GM12872 (cell line): ENCODE results near the gene TMEM232.

ENCODE experiments used
- CTCF ChIP-seq: IDR thresholded peaks from 3 replicates; pipeline ENCODE4 v1.5.1; 2011; ENCODE audit warnings: low read depth, mild to moderate bottlenecking, low read length, moderate library complexity; ENCODE audit not compliant: insufficient read depth

The TMEM232 gene

GRCh38 chr5:110726249-110727024 is at the start of gene TMEM232:
TMEM232 (minus strand) TSS chr5:110726671; CDS start chr5:110667352, 59,319 bp downstream.
- no peak for TF ChIP-seq CTCF

GRCh38 chr5:110770286-110770685 is 43.8 kb upstream of the TMEM232 start:
- no peak for TF ChIP-seq CTCF

- no peak for TF ChIP-seq CTCF
These were observed 42.7 kb upstream of the TMEM232 start for GRCh38 chr5:110769000-110769681.

- TF ChIP-seq CTCF: no peak
These were observed 41.8 kb upstream of the TMEM232 start for GRCh38 chr5:110768138-110768860.

GRCh38 chr5:110760158-110760557 is 33.7 kb upstream of the TMEM232 start:
- no peak for TF ChIP-seq CTCF

- peak; percentile 57; the same call in 2 of the 3 replicates for TF ChIP-seq CTCF
These were observed 30.8 kb upstream of the TMEM232 start for GRCh38 chr5:110757118-110757729.

GRCh38 chr5:110754181-110754580 is 27.7 kb upstream of the TMEM232 start:
- TF ChIP-seq CTCF: no peak
